GM19397 (cell line): ENCODE measurements around the gene TAS2R5.
"Not testable (repeated sequence)": the region's sequence is repeated elsewhere in the genome, so short reads cannot be mapped to it uniquely, and the experiment has no call there.

Experiments
- ATAC-seq: cut with Tn5 transposase; IDR thresholded peaks from one replicate; pipeline ENCODE4 v1.9.1; 2021; ENCODE audit warnings: mild to moderate bottlenecking, moderate library complexity; ENCODE audit not compliant: unreplicated experiment

Gene TAS2R5

GRCh38 chr7:141789917-141790316 lies at the start of gene TAS2R5:
TSS of gene TAS2R5 (plus strand) at chr7:141790217. CDS start at chr7:141790362, 145 bp downstream.
- ATAC-seq: no peak

- ATAC-seq: no peak
Measured at GRCh38 chr7:141742229-141742628, 47.8 kb upstream of the TAS2R5 start.

- no peak for ATAC-seq
Measured at GRCh38 chr7:141744131-141744530, 45.9 kb upstream of the TAS2R5 start.

GRCh38 chr7:141748396-141748795 lies 41.6 kb upstream of the TAS2R5 start:
- ATAC-seq: no peak

GRCh38 chr7:141751904-141752303 lies 38.1 kb upstream of the TAS2R5 start:
- ATAC-seq: not testable (repeated sequence)

- ATAC-seq: no peak
Measured at GRCh38 chr7:141752634-141753033, 37.4 kb upstream of the TAS2R5 start.

GRCh38 chr7:141754939-141755338 lies 35.1 kb upstream of the TAS2R5 start:
- ATAC-seq: no peak

- no peak for ATAC-seq
Measured at GRCh38 chr7:141763797-141764196, 26.2 kb upstream of the TAS2R5 start, which contains the start of gene TAS2R3. TSS of gene TAS2R3 (plus strand) at chr7:141764097. CDS start at chr7:141764159, 62 bp downstream.

GRCh38 chr7:141770083-141770583 lies 19.9 kb upstream of the TAS2R5 start:
- not testable (repeated sequence) for ATAC-seq

GRCh38 chr7:141776374-141776773 lies 13.6 kb upstream of the TAS2R5 start, which contains the start of gene TAS2R4:
TSS of gene TAS2R4 (plus strand) at chr7:141776674. CDS start at chr7:141778489, 1,815 bp downstream.
- ATAC-seq: no peak

GRCh38 chr7:141785706-141786552 lies 4.1 kb upstream of the TAS2R5 start:
- peak; percentile 68 for ATAC-seq

GRCh38 chr7:141788296-141788695 lies 1.7 kb upstream of the TAS2R5 start:
- ATAC-seq: no peak

- ATAC-seq: no peak
Measured at GRCh38 chr7:141792526-141792925, 2.5 kb downstream of the TAS2R5 start.

- ATAC-seq: no peak
Measured at GRCh38 chr7:141820067-141820466, 30.1 kb downstream of the TAS2R5 start.

- not testable (repeated sequence) for ATAC-seq
Measured at GRCh38 chr7:141822432-141822831, 32.4 kb downstream of the TAS2R5 start.

- ATAC-seq: no peak
Measured at GRCh38 chr7:141837683-141838082, 47.7 kb downstream of the TAS2R5 start.

- no peak for ATAC-seq
Measured at GRCh38 chr7:141838581-141838980, 48.6 kb downstream of the TAS2R5 start.

GRCh38 chr7:141839256-141839655 lies 49.2 kb downstream of the TAS2R5 start:
- no peak for ATAC-seq

GRCh38 chr7:141840708-141841107 lies 50.7 kb downstream of the TAS2R5 start:
- no peak for ATAC-seq
